Prostate gland (tissue), 2 donors: ENCODE data around the gene CLEC14A. TPM values are rescaled to one million over a fixed set of nuclear protein-coding genes. Genes with fewer than 3 reads are reported as not detected.

Source experiments
- DNase-seq: peaks from one replicate; pipeline ENCODE4 v3.0.0-alpha.2; 2019; ENCODE audit warnings: low spot score
- H3K27ac ChIP-seq, 2 donors: fragments of 200-600 bp; sonication (generic); 2 replicates each; pipeline ENCODE4 v1.5.1; 2017 to 2019
- H3K27me3 ChIP-seq: fragments of 200-600 bp; sonication (generic); replicated peaks from 2 replicates; pipeline ENCODE4 v1.5.1; 2019; ENCODE audit not compliant: insufficient read depth
- H3K36me3 ChIP-seq, 2 donors: fragments of 200-600 bp; sonication (generic); 1 replicate in 1 of 2; 2 replicates in 1 of 2; pipeline versions ENCODE4 v1.5.1 to v1.8.1; 2017 to 2019
- H3K4me1 ChIP-seq: fragments of 200-600 bp; sonication (generic); replicated peaks from 2 replicates; pipeline ENCODE4 v1.5.1; 2019
- H3K4me3 ChIP-seq, 2 donors: fragments of 200-600 bp; sonication (generic); 2 replicates each; pipeline ENCODE4 v1.5.1; 2017 to 2019
- H3K9me3 ChIP-seq: fragments of 200-600 bp; sonication (generic); 2 replicates; pipeline ENCODE4 v1.5.1; 2017
- POLR2A ChIP-seq: fragments of 450-650 bp; IDR thresholded peaks from one replicate; pipeline ENCODE4 v1.6.1; 2016; ENCODE audit warnings: antibody characterized with exemption, mild to moderate bottlenecking
- POLR2AphosphoS5 ChIP-seq: sonication (generic); formaldehyde crosslinking; IDR thresholded peaks from one replicate; pipeline ENCODE4 v1.6.1; 2017; ENCODE audit warnings: antibody characterized with exemption
- WGBS: methylation state at CpG from one replicate; pipeline ENCODE4 v1.1.5; 2018; 5-methylcytosine and 5-hydroxymethylcytosine counted together
- intact Hi-C: fragments of 100-400 bp; cut with DNase I; formaldehyde crosslinking; loops from one replicate; pipeline ENCODE4 v1.14.2; 2022
- total RNA-seq, 2 donors: library from RNA; depleted of rRNA; stranded (reverse); fragments of >200 nt; gene quantifications; one replicate each; pipeline ENCODE4 v1.1.0, GENCODE V29; 2016
- TF ChIP-seq, protein P1 (sequence below), 4 experiments: fragments of 200-600 bp in 2 of 4; fragments of 450-650 bp in 2 of 4; sonication (generic) in 2 of 4; IDR thresholded peaks; 1 replicate in 3 of 4; 2 replicates in 1 of 4; pipeline ENCODE4 v1.5.1; 2016 to 2019; ENCODE audit warnings: antibody characterized with exemption in 4 of 4, mild to moderate bottlenecking in 2 of 4, moderate library complexity in 2 of 4

The CLEC14A gene
- total RNA-seq, 2 donors from 2014 or later: 16.4 to 19.8 TPM

DNA sequence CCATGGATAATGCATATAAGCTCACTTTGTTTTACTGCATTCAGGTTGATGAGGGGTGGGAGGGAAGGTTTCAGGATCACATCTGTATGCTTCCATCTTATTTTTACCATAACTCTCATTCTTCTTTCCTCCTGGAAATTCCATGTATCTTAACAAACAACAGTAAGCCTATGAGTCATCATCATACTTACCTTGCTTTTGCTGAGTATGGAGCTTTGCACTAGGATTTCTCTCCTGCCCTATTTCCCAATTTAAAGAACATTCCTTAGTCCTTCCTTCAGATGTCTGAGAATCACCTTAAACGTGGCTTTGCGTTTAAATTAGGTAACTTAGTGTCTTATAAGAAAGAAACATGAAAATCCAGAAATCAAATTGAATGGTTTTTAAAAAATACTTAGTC lies 1.6 kb upstream of the CLEC14A start:
- 80% methylated on average over 2 of the region's 2 CpGs for WGBS
- TF ChIP-seq POLR2A (no peak), POLR2AphosphoS5 (no peak)
- TF ChIP-seq, protein P1, sequence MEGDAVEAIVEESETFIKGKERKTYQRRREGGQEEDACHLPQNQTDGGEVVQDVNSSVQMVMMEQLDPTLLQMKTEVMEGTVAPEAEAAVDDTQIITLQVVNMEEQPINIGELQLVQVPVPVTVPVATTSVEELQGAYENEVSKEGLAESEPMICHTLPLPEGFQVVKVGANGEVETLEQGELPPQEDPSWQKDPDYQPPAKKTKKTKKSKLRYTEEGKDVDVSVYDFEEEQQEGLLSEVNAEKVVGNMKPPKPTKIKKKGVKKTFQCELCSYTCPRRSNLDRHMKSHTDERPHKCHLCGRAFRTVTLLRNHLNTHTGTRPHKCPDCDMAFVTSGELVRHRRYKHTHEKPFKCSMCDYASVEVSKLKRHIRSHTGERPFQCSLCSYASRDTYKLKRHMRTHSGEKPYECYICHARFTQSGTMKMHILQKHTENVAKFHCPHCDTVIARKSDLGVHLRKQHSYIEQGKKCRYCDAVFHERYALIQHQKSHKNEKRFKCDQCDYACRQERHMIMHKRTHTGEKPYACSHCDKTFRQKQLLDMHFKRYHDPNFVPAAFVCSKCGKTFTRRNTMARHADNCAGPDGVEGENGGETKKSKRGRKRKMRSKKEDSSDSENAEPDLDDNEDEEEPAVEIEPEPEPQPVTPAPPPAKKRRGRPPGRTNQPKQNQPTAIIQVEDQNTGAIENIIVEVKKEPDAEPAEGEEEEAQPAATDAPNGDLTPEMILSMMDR (IDR thresholded peaks at IDR 0.05): no peak
- no peak for DNase-seq
- Histone ChIP-seq H3K9me3 (no peaks in the 10 kb centered on the region), H3K4me3 (no peak overlapping the region), H3K27ac (no peak overlapping the region), H3K27me3 (peaks cover 2% of the 10 kb centered on the region), H3K4me1 (no peaks in the 10 kb centered on the region), H3K36me3 (no peaks in the 10 kb centered on the region)
- intact Hi-C loops: no loop called here

DNA sequence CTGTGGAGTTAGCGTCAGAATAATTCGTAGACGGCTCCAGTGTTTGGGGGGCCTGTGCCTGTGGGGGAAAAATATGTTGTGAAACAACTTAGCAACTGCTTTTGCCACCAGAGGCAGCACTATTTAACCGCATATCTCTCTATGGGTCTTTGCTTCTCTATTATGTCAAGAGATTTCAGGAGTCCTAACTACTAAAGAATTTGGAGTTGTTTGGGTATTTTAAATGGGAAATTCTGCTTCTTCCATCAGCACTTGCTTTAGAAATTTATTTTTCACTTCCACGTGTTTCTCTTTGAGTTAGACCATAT lies 594 bp upstream of the CLEC14A start:
- intact Hi-C loops: no loop called here
- Histone ChIP-seq H3K36me3 (no peaks in the 10 kb centered on the region), H3K27ac (no peak overlapping the region), H3K27me3 (peaks cover 2% of the 10 kb centered on the region), H3K9me3 (no peaks in the 10 kb centered on the region), H3K4me1 (no peaks in the 10 kb centered on the region), H3K4me3 (no peak overlapping the region)
- no peak for TF ChIP-seq POLR2AphosphoS5
- TF ChIP-seq, protein P1 (IDR thresholded peaks at IDR 0.05): no peak
- TF ChIP-seq POLR2A: no peak
- no peak for DNase-seq
- 62% methylated on average over 5 of the region's 5 CpGs for WGBS

DNA sequence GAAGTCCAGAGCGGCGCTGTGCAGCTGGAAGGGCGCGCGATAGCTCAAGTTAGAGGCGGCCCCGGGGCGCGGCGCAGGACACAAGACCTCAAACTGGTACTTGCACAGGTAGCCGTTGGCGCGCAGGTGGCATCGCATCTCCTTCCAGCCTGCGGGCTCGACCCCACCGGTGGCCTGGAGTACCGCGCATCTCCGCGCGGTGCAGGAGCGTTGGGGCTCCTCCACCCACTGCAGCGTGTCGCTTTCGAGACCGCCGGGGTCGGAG lies 553 bp downstream of the CLEC14A start:
- Histone ChIP-seq H3K27me3 (peaks cover 2% of the 10 kb centered on the region), H3K27ac (peak overlapping the region in 1 of 2 donors; percentile 9), H3K4me1 (no peaks in the 10 kb centered on the region), H3K4me3 (peak overlapping the region; percentile 11 to 15), H3K36me3 (no peaks in the 10 kb centered on the region), H3K9me3 (no peaks in the 10 kb centered on the region)
- intact Hi-C loops: no loop called here
- TF ChIP-seq, protein P1 (IDR thresholded peaks at IDR 0.05): no peak
- TF ChIP-seq POLR2AphosphoS5 (no peak), POLR2A (no peak)
- WGBS: 2% methylated on average over 21 of the region's 29 CpGs
- DNase-seq: no peak

DNA sequence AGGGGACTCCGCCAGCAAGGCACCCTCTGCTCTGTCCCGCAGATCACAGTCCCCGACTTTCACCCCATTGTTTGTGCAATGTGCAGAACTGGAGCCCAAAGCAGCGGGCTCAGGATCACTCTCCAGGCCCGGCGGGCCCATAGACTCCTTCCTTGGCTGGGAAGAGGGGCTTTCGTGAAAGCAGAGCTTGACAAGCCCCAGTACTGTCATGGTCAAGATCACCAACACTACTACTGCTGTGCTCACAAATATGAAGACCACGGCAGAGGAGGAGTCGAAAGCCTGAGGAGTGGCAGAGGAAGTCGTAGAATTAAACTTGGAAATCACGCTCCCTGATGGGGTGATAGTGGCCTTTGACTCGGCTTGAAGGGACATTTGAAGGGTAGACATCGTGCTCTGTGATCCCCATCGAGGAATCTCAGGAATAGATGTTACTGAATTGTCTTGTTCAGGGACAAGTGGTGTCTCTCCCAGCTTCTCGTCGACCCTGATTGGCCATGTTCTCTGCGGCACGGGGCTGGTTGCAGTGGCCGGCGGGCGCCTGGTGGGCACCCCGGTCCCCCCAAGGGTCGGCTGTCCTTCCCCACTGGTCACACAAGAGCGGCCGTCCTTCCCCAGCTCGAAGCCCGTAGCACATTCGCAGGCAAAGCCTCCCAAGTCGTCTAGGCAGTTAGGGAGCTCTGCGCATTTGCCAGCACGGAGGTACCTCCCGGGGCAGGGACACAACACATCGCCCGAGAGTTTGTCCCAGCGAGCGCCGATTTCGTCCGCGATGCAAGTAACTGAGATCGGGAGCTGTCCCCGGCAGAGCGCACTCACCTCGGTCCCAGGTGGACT lies 1.1 kb downstream of the CLEC14A start:
- peaks cover 2% of the 10 kb centered on the region for H3K27me3 ChIP-seq
- WGBS: 17% methylated on average over 44 of the region's 44 CpGs
- peak overlapping the region; percentile 11 to 15 for H3K4me3 ChIP-seq
- H3K9me3 ChIP-seq: no peaks in the 10 kb centered on the region
- TF ChIP-seq POLR2AphosphoS5: no peak
- TF ChIP-seq, protein P1 (IDR thresholded peaks at IDR 0.05): no peak
- no peak for TF ChIP-seq POLR2A
- intact Hi-C loops: no loop called here
- H3K4me1 ChIP-seq: no peaks in the 10 kb centered on the region
- no peak for DNase-seq
- peak overlapping the region in 1 of 2 donors; percentile 28 for H3K27ac ChIP-seq
- H3K36me3 ChIP-seq: no peaks in the 10 kb centered on the region

DNA sequence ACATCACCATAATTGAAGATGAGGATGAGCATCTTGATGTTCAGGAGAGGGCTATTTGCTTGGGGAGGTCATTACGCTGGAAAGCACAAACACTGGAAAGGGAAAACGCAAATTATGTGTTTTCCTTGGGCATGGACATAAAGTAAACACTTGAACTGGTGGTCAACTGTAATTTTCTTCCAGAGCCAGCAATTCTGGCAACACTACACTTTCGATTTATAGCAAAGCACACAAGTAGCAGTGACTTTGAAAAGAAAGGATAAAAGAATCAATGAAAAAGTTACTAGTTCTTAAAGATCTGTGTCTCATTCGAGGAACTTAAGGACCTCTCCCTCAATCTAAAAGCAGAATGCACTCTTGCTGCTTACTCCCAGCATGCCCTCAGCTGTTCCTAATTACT lies 2.2 kb downstream of the CLEC14A start:
- 52% methylated on average over 4 of the region's 4 CpGs for WGBS
- intact Hi-C loops: no loop called here
- peaks cover 2% of the 10 kb centered on the region for H3K27me3 ChIP-seq
- no peak overlapping the region for H3K27ac ChIP-seq
- no peak overlapping the region for H3K4me3 ChIP-seq
- no peaks in the 10 kb centered on the region for H3K9me3 ChIP-seq
- no peaks in the 10 kb centered on the region for H3K4me1 ChIP-seq
- no peaks in the 10 kb centered on the region for H3K36me3 ChIP-seq
- TF ChIP-seq POLR2A (no peak), POLR2AphosphoS5 (no peak)
- TF ChIP-seq, protein P1 (IDR thresholded peaks at IDR 0.05): no peak
- DNase-seq: no peak
